ENCODE measurements around the gene OPCML. TPM values are rescaled to one million over a fixed set of nuclear protein-coding genes. Genes with fewer than 3 reads are reported as not detected.

The OPCML gene
- total and polyA plus RNA-seq, 7 experiments from 2014 or later: not detected

DNA sequence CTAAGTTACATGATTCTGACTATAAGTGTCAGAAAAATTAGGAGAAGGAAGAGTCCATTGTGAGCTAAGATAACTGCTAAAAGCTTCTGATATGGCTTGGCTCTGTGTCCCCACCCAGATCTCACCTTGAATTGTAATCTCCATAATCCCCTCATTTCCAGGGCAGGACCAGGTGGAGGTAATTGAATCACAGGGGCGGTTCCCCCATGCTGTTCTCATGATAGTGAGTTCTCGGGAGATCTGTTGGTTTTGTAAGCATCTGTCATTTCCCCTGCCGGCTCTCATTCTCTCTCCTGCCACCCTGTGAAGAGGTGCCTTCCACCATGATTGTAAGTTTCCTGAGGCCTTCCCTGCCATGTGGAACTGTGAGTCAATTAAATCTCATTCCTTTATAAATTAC is 230.2 kb downstream of the OPCML start:
- Histone ChIP-seq H3K4me3 (ENCODE audit: low read length) (no peak overlapping the region), H3K4me1 (ENCODE audit: control insufficient read depth in 2 of 2, insufficient read depth in 2 of 2, low read length in 2 of 2) (no peaks in the 10 kb centered on the region), H3K9me3 (ENCODE audit: control insufficient read depth in 2 of 3, low read length in 3 of 3) (no peaks in the 10 kb centered on the region), H3K27ac (ENCODE audit: low read depth, low read length) (no peak overlapping the region), H3K36me3 (ENCODE audit: control insufficient read depth in 2 of 3, insufficient read depth in 3 of 3, low read length in 3 of 3) (no peaks in the 10 kb centered on the region), H3K27me3 (ENCODE audit: control insufficient read depth in 2 of 2, insufficient read depth in 2 of 2, low read length in 2 of 2) (no peaks in the 10 kb centered on the region)
- Mint-ChIP-seq H3K9me3 (peaks cover 0 to 12% (median 2%) of the 10 kb centered on the region in 11 donors), H3K4me3 (no peak overlapping the region), H3K27ac (no peak overlapping the region), H3K4me1 (peaks cover 0 to 2% (median 0%) of the 10 kb centered on the region in 7 donors), H3K27me3 (peaks cover 0 to 5% (median 0%) of the 10 kb centered on the region in 5 donors), H3K36me3 (peaks cover 0 to 3% (median 0%) of the 10 kb centered on the region in 5 donors)
- intact Hi-C loops (cut with micrococcal nuclease): no loop called here
- ChIA-PET CTCF (no interaction called here), POLR2A (no interaction called here)
- DNase-seq: no peak
- no peak for ATAC-seq

- Mint-ChIP-seq H3K27me3 (peaks cover 0 to 5% (median 0%) of the 10 kb centered on the region in 5 donors), H3K4me1 (peaks cover 0 to 2% (median 0%) of the 10 kb centered on the region in 7 donors), H3K27ac (no peak overlapping the region), H3K9me3 (peaks cover 0 to 12% (median 2%) of the 10 kb centered on the region in 11 donors), H3K4me3 (no peak overlapping the region), H3K36me3 (no peaks in the 10 kb centered on the region)
- H3K9me3 ChIP-seq (ENCODE audit: control insufficient read depth in 2 of 3, low read length in 3 of 3): no peaks in the 10 kb centered on the region
- ChIA-PET POLR2A (interaction anchor here (0.7 kb wide), 1 partner anchor 25 kb away, joined by 3 read pairs; no protein-coding TSS in a partner anchor), CTCF (no interaction called here)
- no peak for ATAC-seq
- no peak overlapping the region for H3K27ac ChIP-seq (ENCODE audit: low read depth, low read length)
- H3K4me3 ChIP-seq (ENCODE audit: low read length): no peak overlapping the region
- no peaks in the 10 kb centered on the region for H3K4me1 ChIP-seq (ENCODE audit: control insufficient read depth in 2 of 2, insufficient read depth in 2 of 2, low read length in 2 of 2)
- intact Hi-C loops (cut with micrococcal nuclease): no loop called here
- H3K27me3 ChIP-seq (ENCODE audit: control insufficient read depth in 2 of 2, insufficient read depth in 2 of 2, low read length in 2 of 2): no peaks in the 10 kb centered on the region
- no peaks in the 10 kb centered on the region for H3K36me3 ChIP-seq (ENCODE audit: control insufficient read depth in 2 of 3, insufficient read depth in 3 of 3, low read length in 3 of 3)
- DNase-seq: no peak
These were observed 231.6 kb downstream of the OPCML start for GRCh38 chr11:133300666-133301065.

DNA sequence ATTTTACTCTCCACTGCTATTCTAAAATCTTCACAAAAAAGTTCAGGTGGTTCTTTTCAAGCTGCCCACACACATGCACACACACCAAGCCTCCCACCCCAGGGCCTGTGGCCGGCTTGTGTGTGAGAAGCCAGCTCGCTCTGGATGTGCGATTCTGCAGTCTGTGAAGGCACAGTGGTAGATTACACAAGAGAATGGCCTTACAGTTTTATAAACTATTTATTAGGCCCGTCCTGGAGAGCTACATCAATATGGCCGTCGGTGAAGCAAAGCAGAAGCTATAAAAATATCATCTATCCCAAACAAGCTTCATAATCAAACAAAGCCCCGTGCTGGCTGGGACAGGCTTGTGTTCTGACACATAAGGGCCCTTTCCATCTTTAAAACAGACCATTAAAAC is 240.5 kb downstream of the OPCML start:
- intact Hi-C loops (cut with micrococcal nuclease): no loop called here
- Mint-ChIP-seq H3K27ac (no peak overlapping the region), H3K4me1 (no peaks in the 10 kb centered on the region), H3K27me3 (peaks cover 0 to 6% (median 0%) of the 10 kb centered on the region in 5 donors), H3K4me3 (no peak overlapping the region), H3K36me3 (no peaks in the 10 kb centered on the region), H3K9me3 (peaks cover 0 to 10% (median 0%) of the 10 kb centered on the region in 11 donors)
- no peak for ATAC-seq
- Histone ChIP-seq H3K27ac (ENCODE audit: low read depth, low read length) (no peak overlapping the region), H3K27me3 (ENCODE audit: control insufficient read depth in 2 of 2, insufficient read depth in 2 of 2, low read length in 2 of 2) (no peaks in the 10 kb centered on the region), H3K9me3 (ENCODE audit: control insufficient read depth in 2 of 3, low read length in 3 of 3) (no peaks in the 10 kb centered on the region), H3K4me1 (ENCODE audit: control insufficient read depth in 2 of 2, insufficient read depth in 2 of 2, low read length in 2 of 2) (no peaks in the 10 kb centered on the region), H3K4me3 (ENCODE audit: low read length) (no peak overlapping the region), H3K36me3 (ENCODE audit: control insufficient read depth in 2 of 3, insufficient read depth in 3 of 3, low read length in 3 of 3) (no peaks in the 10 kb centered on the region)
- ChIA-PET POLR2A (no interaction called here), CTCF (no interaction called here)
- DNase-seq: no peak

GRCh38 chr11:133285359-133285758 is 246.9 kb downstream of the OPCML start:
- Histone ChIP-seq H3K4me1 (ENCODE audit: control insufficient read depth in 2 of 2, insufficient read depth in 2 of 2, low read length in 2 of 2) (no peaks in the 10 kb centered on the region), H3K9me3 (ENCODE audit: control insufficient read depth in 2 of 3, low read length in 3 of 3) (no peaks in the 10 kb centered on the region), H3K27me3 (ENCODE audit: control insufficient read depth in 2 of 2, insufficient read depth in 2 of 2, low read length in 2 of 2) (no peaks in the 10 kb centered on the region), H3K36me3 (ENCODE audit: control insufficient read depth in 2 of 3, insufficient read depth in 3 of 3, low read length in 3 of 3) (no peaks in the 10 kb centered on the region), H3K4me3 (ENCODE audit: low read length) (no peak overlapping the region), H3K27ac (ENCODE audit: low read depth, low read length) (no peak overlapping the region)
- Mint-ChIP-seq H3K9me3 (peaks cover 0 to 7% (median 1%) of the 10 kb centered on the region in 11 donors), H3K4me3 (no peak overlapping the region), H3K36me3 (no peaks in the 10 kb centered on the region), H3K27me3 (peaks cover 0 to 6% (median 0%) of the 10 kb centered on the region in 5 donors), H3K27ac (no peak overlapping the region), H3K4me1 (no peaks in the 10 kb centered on the region)
- CTCF ChIA-PET: no interaction called here
- no peak for DNase-seq
- POLR2A ChIA-PET: no interaction called here
- intact Hi-C loops (cut with micrococcal nuclease): no loop called here
- ATAC-seq: no peak

DNA sequence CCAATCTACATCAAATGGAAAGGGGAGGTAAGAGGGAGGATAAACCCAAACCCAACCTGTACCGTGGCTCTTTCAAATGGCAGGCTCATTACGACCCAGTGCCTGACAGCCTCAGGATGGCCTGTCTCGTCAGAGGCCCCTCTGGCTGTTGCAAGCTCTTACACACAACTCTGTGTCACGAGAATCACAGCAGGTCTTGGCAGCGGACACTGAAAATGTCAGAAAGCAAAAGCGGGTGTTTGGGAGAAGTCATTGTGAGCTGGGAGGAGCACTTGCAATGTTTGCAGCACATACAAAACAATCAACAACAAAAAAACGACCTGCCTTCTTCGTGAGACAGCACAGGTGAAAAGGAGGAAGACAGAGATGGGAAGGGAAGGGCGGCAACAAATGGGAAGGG is 248.1 kb downstream of the OPCML start:
- intact Hi-C loops (cut with micrococcal nuclease): no loop called here
- CTCF ChIA-PET: no interaction called here
- Mint-ChIP-seq H3K9me3 (peaks cover 0 to 9% (median 1%) of the 10 kb centered on the region in 11 donors), H3K27me3 (peaks cover 0 to 12% (median under 1%) of the 10 kb centered on the region in 5 donors), H3K27ac (no peak overlapping the region), H3K4me1 (no peaks in the 10 kb centered on the region), H3K36me3 (no peaks in the 10 kb centered on the region), H3K4me3 (no peak overlapping the region)
- Histone ChIP-seq H3K9me3 (ENCODE audit: control insufficient read depth in 2 of 3, low read length in 3 of 3) (no peaks in the 10 kb centered on the region), H3K4me1 (ENCODE audit: control insufficient read depth in 2 of 2, insufficient read depth in 2 of 2, low read length in 2 of 2) (no peaks in the 10 kb centered on the region), H3K27ac (ENCODE audit: low read depth, low read length) (no peak overlapping the region), H3K27me3 (ENCODE audit: control insufficient read depth in 2 of 2, insufficient read depth in 2 of 2, low read length in 2 of 2) (no peaks in the 10 kb centered on the region), H3K4me3 (ENCODE audit: low read length) (no peak overlapping the region), H3K36me3 (ENCODE audit: control insufficient read depth in 2 of 3, insufficient read depth in 3 of 3, low read length in 3 of 3) (no peaks in the 10 kb centered on the region)
- POLR2A ChIA-PET: no interaction called here
- ATAC-seq (no peak), DNase-seq (no peak)

DNA sequence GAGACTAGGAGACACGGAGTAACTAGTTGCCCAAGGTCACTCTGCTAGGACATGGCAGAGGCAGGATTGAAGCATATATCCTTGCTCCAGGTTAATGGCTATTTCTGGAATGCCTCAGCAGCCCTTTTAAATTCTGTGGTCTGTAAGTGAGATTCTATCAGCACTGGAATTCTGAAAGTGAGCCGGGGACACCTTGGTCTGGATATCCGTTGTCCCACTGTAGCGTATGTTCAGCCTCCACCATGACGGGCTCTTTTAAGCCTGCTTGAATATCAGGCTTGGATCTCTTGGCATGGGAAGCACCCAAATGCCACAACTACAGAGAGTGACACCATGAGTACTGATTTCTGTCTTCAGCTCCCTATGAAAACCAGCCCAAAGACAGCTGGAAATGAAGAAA is 254.4 kb downstream of the OPCML start:
- POLR2A ChIA-PET: no interaction called here
- H3K36me3 Mint-ChIP-seq: no peaks in the 10 kb centered on the region
- H3K27ac Mint-ChIP-seq: no peak overlapping the region
- Histone ChIP-seq H3K36me3 (ENCODE audit: control insufficient read depth in 2 of 3, insufficient read depth in 3 of 3, low read length in 3 of 3) (no peaks in the 10 kb centered on the region), H3K27ac (ENCODE audit: low read depth, low read length) (no peak overlapping the region), H3K27me3 (ENCODE audit: control insufficient read depth in 2 of 2, insufficient read depth in 2 of 2, low read length in 2 of 2) (no peaks in the 10 kb centered on the region), H3K4me1 (ENCODE audit: control insufficient read depth in 2 of 2, insufficient read depth in 2 of 2, low read length in 2 of 2) (no peaks in the 10 kb centered on the region), H3K4me3 (ENCODE audit: low read length) (no peak overlapping the region), H3K9me3 (ENCODE audit: control insufficient read depth in 2 of 3, low read length in 3 of 3) (no peaks in the 10 kb centered on the region)
- H3K9me3 Mint-ChIP-seq: peaks cover 0 to 13% (median 0%) of the 10 kb centered on the region in 11 donors
- no peak overlapping the region for H3K4me3 Mint-ChIP-seq
- intact Hi-C loops (cut with micrococcal nuclease): no loop called here
- ATAC-seq: no peak
- H3K4me1 Mint-ChIP-seq: no peaks in the 10 kb centered on the region
- peaks cover 0 to 12% (median 0%) of the 10 kb centered on the region in 5 donors for H3K27me3 Mint-ChIP-seq
- no peak for DNase-seq
- CTCF ChIA-PET: no interaction called here

GRCh38 chr11:133271871-133272776 is 260.2 kb downstream of the OPCML start:
- Mint-ChIP-seq H3K9me3 (peaks cover 0 to 6% (median 3%) of the 10 kb centered on the region in 11 donors), H3K36me3 (peaks cover 0 to 2% (median 0%) of the 10 kb centered on the region in 5 donors)
- intact Hi-C loops (cut with micrococcal nuclease): no loop called here

More at GRCh38 chr11:133271871-133272776, 260.2 kb downstream of the OPCML start:
- Histone ChIP-seq H3K9me3 (ENCODE audit: control insufficient read depth in 2 of 3, low read length in 3 of 3) (no peaks in the 10 kb centered on the region), H3K36me3 (ENCODE audit: control insufficient read depth in 2 of 3, insufficient read depth in 3 of 3, low read length in 3 of 3) (no peaks in the 10 kb centered on the region), H3K4me3 (ENCODE audit: low read length) (no peak overlapping the region), H3K27ac (ENCODE audit: low read depth, low read length) (no peak overlapping the region), H3K4me1 (ENCODE audit: control insufficient read depth in 2 of 2, insufficient read depth in 2 of 2, low read length in 2 of 2) (no peaks in the 10 kb centered on the region), H3K27me3 (ENCODE audit: control insufficient read depth in 2 of 2, insufficient read depth in 2 of 2, low read length in 2 of 2) (no peaks in the 10 kb centered on the region)
- ChIA-PET POLR2A (no interaction called here), CTCF (no interaction called here)
- H3K4me1 Mint-ChIP-seq: peaks cover 0 to 7% (median 0%) of the 10 kb centered on the region in 7 donors
- no peak overlapping the region for H3K27ac Mint-ChIP-seq
- ATAC-seq: no peak
- no peak for DNase-seq
- peaks cover 0 to 12% (median 0%) of the 10 kb centered on the region in 5 donors for H3K27me3 Mint-ChIP-seq
- H3K4me3 Mint-ChIP-seq: no peak overlapping the region

Measured in naive thymus-derived CD4-positive, alpha-beta T cell (primary cell).